Liver (tissue), 9 donors: Measurements from ENCODE around the gene LILRA6. TPM values are rescaled to one million over a fixed set of nuclear protein-coding genes. Genes with fewer than 3 reads are reported as not detected.
"Not testable (repeated sequence)": the region's sequence is repeated elsewhere in the genome, so short reads cannot be mapped to it uniquely, and the experiment has no call there.

Source experiments
- DNase-seq: peaks from one replicate; pipeline ENCODE4 v3.0.0-alpha.2; 2017; ENCODE audit warnings: low spot score
- H3K27ac ChIP-seq, 2 donors: one replicate each; pipeline ENCODE4 v1.7.0; 2013; ENCODE audit warnings: inconsistent platforms in 2 of 2, low read length in 2 of 2, control low read depth in 1 of 2, low read depth in 1 of 2, mild to moderate bottlenecking in 1 of 2
- H3K27me3 ChIP-seq, 4 donors: one replicate each; pipeline versions ENCODE4 v1.6.1 to v1.7.0; 2013; ENCODE audit warnings: low read length in 3 of 4, inconsistent platforms in 1 of 4, mild to moderate bottlenecking in 1 of 4, moderate library complexity in 1 of 4; ENCODE audit not compliant: control insufficient read depth in 4 of 4, insufficient read depth in 4 of 4
- H3K36me3 ChIP-seq, 4 donors: one replicate each; pipeline versions ENCODE4 v1.6.1 to v1.7.0; 2013; ENCODE audit warnings: low read length in 3 of 4, mild to moderate bottlenecking in 3 of 4, low read depth in 1 of 4, moderate library complexity in 1 of 4; ENCODE audit not compliant: control insufficient read depth in 4 of 4, insufficient read depth in 3 of 4
- H3K4me1 ChIP-seq, 4 donors: one replicate each; pipeline versions ENCODE4 v1.6.1 to v1.7.0; 2013; ENCODE audit warnings: low read length in 3 of 4, mild to moderate bottlenecking in 3 of 4, moderate library complexity in 1 of 4; ENCODE audit not compliant: control insufficient read depth in 4 of 4, insufficient read depth in 4 of 4
- H3K4me3 ChIP-seq, 3 donors: one replicate each; pipeline versions ENCODE4 v1.6.1 to v1.7.0; 2013; ENCODE audit warnings: low read length in 3 of 3, control low read depth in 1 of 3, low read depth in 1 of 3, mild to moderate bottlenecking in 1 of 3
- H3K9ac ChIP-seq, 2 donors: one replicate each; pipeline ENCODE4 v1.7.0; 2013; ENCODE audit warnings: low read length in 2 of 2, mild to moderate bottlenecking in 2 of 2, moderate library complexity in 2 of 2, control low read depth in 1 of 2, low read depth in 1 of 2
- H3K9me3 ChIP-seq, 4 donors: one replicate each; pipeline versions ENCODE4 v1.6.1 to v1.7.0; 2013; ENCODE audit warnings: low read length in 3 of 4; ENCODE audit not compliant: control insufficient read depth in 4 of 4
- GABPA ChIP-seq, 2 donors: IDR thresholded peaks in 1 of 2; conservative IDR thresholded peaks in 1 of 2; 2 replicates each; pipeline ENCODE4 v1.6.1; 2016; ENCODE audit warnings: antibody characterized with exemption in 2 of 2, mild to moderate bottlenecking in 1 of 2, moderate library complexity in 1 of 2
- HNF4A ChIP-seq, 2 donors: conservative IDR thresholded peaks; 2 replicates each; pipeline ENCODE4 v1.6.1; 2016; ENCODE audit warnings: antibody characterized with exemption in 2 of 2, mild to moderate bottlenecking in 2 of 2
- JUND ChIP-seq, 2 donors: IDR thresholded peaks; 2 replicates each; pipeline ENCODE4 v1.6.1; 2016; ENCODE audit warnings: antibody characterized with exemption in 2 of 2
- YY1 ChIP-seq: IDR thresholded peaks from 2 replicates; pipeline ENCODE4 v1.6.1; 2016; ENCODE audit warnings: antibody characterized with exemption, mild to moderate bottlenecking
- WGBS: extraction: QIAGEN DNeasy Blood & Tissue Kit; methylation state at CpG from one replicate; pipeline ENCODE4 v1.1.7; 2013; 5-methylcytosine and 5-hydroxymethylcytosine counted together
- polyA plus RNA-seq, 2 donors: library from polyadenylated mRNA; stranded (reverse) in 1 of 2; unstranded in 1 of 2; fragments of 200-250 nt in 1 of 2; fragments of >200 nt in 1 of 2; fragmentation: Nextera tagmentation in 1 of 2; extraction: Ambion mirVana in 1 of 2; gene quantifications; one replicate each; pipeline versions ENCODE4 v1.2.1 to v1.2.3, GENCODE V29; 2013 to 2015
- total RNA-seq, 2 donors: library from RNA; depleted of rRNA; stranded (reverse); fragments of >200 nt; gene quantifications; one replicate each; pipeline ENCODE4 v1.2.3, GENCODE V29; 2014
- TF ChIP-seq, protein P1 (sequence below): IDR thresholded peaks from 2 replicates; pipeline ENCODE4 v1.6.1; 2016; ENCODE audit warnings: antibody characterized with exemption, mild to moderate bottlenecking
- TF ChIP-seq, protein P2 (sequence below): IDR thresholded peaks from 2 replicates; pipeline ENCODE4 v1.6.1; 2016; ENCODE audit warnings: antibody characterized with exemption
- donor health status: healthy.
- donor health status: healthy.
- donor health status: healthy.
- donor health status: healthy.
- donor health status: healthy.

The LILRA6 gene
- total and polyA plus RNA-seq, 4 donors = 1.0 to 2.8 (median 1.7) TPM

DNA sequence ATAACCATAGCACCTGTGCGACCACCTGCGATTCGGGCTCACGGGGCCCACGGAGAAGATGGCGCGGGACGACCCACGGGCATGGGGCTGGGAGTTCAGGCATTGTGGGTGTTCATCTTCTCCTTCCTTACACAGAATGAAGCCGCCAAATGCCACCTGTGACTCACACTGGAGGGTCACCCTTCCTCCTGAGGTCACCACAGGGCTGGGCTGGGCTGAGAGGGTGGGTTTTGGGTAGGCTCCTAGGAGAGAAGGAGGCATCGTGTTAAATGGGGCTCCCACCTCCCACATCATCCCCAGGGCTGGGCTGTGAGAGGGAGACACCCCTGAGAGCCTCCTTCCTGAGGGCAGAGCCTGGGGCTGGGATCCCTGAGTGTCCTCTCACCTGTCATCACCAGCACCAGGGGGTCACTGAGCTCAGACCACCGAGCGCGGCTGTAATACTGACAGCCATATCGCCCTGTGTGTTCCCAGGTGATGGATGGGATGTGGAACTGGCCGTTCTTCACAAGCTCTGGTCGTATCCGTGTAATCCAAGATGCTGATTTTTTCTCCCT, 36.9 kb upstream of the LILRA6 start:
- no peak for DNase-seq
- 77% methylated on average over 18 of the region's 18 CpGs for WGBS
- H3K27me3 ChIP-seq = no peaks in the 10 kb centered on the region
- H3K4me1 ChIP-seq = no peaks in the 10 kb centered on the region
- peak overlapping the region in 1 of 2 donors; percentile 46 for H3K27ac ChIP-seq
- TF ChIP-seq JUND (IDR thresholded peaks at IDR 0.05) (no peak), GABPA (IDR thresholded peaks at IDR 0.05 in 1 of 2, conservative IDR thresholded peaks at IDR 0.05 in 1 of 2) (no peak), YY1 (no peak), HNF4A (conservative IDR thresholded peaks at IDR 0.05) (no peak)
- TF ChIP-seq, protein P1, sequence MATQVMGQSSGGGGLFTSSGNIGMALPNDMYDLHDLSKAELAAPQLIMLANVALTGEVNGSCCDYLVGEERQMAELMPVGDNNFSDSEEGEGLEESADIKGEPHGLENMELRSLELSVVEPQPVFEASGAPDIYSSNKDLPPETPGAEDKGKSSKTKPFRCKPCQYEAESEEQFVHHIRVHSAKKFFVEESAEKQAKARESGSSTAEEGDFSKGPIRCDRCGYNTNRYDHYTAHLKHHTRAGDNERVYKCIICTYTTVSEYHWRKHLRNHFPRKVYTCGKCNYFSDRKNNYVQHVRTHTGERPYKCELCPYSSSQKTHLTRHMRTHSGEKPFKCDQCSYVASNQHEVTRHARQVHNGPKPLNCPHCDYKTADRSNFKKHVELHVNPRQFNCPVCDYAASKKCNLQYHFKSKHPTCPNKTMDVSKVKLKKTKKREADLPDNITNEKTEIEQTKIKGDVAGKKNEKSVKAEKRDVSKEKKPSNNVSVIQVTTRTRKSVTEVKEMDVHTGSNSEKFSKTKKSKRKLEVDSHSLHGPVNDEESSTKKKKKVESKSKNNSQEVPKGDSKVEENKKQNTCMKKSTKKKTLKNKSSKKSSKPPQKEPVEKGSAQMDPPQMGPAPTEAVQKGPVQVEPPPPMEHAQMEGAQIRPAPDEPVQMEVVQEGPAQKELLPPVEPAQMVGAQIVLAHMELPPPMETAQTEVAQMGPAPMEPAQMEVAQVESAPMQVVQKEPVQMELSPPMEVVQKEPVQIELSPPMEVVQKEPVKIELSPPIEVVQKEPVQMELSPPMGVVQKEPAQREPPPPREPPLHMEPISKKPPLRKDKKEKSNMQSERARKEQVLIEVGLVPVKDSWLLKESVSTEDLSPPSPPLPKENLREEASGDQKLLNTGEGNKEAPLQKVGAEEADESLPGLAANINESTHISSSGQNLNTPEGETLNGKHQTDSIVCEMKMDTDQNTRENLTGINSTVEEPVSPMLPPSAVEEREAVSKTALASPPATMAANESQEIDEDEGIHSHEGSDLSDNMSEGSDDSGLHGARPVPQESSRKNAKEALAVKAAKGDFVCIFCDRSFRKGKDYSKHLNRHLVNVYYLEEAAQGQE = no peak
- TF ChIP-seq, protein P2, sequence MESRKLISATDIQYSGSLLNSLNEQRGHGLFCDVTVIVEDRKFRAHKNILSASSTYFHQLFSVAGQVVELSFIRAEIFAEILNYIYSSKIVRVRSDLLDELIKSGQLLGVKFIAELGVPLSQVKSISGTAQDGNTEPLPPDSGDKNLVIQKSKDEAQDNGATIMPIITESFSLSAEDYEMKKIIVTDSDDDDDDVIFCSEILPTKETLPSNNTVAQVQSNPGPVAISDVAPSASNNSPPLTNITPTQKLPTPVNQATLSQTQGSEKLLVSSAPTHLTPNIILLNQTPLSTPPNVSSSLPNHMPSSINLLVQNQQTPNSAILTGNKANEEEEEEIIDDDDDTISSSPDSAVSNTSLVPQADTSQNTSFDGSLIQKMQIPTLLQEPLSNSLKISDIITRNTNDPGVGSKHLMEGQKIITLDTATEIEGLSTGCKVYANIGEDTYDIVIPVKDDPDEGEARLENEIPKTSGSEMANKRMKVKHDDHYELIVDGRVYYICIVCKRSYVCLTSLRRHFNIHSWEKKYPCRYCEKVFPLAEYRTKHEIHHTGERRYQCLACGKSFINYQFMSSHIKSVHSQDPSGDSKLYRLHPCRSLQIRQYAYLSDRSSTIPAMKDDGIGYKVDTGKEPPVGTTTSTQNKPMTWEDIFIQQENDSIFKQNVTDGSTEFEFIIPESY = no peak
- no peak overlapping the region for H3K9ac ChIP-seq
- H3K4me3 ChIP-seq = no peak overlapping the region
- no peaks in the 10 kb centered on the region for H3K36me3 ChIP-seq
- no peaks in the 10 kb centered on the region for H3K9me3 ChIP-seq

DNA sequence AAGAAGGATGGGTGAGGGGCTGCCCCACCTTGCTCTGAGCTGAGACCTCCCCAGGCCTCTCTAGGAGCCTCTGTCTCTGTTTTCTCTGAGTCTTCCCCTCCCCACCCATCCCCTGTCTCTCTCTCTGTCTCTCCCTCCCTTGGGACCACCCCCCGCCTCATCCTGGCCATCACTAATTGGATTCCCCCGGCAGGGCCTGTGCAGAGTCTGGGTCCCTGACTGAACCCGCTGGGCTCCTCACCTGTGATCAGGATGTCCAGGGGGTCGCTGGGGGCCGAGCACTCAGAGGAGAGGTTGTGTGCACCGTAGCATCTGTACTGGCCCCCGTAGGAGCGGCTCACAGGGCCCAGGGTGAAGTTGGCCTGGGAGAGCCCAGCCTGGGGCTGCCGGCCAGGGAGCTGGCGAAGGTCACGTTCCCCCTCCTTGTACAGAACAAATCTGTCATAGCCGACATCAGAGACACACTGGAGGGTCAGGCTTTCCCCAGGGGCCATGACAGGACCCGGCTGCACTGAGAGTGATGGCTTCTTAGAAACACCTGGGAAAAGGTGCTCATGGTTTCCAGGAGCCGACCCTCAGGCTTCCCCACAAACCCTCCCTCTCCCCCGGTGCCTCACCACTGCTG, 36.1 kb upstream of the LILRA6 start:
- H3K27ac ChIP-seq, DNase-seq, H3K36me3 ChIP-seq, H3K4me3 ChIP-seq, H3K4me1 ChIP-seq, H3K9me3 ChIP-seq, H3K27me3 ChIP-seq, H3K9ac ChIP-seq: not testable (repeated sequence)
- 70% methylated on average over 14 of the region's 15 CpGs for WGBS

DNA sequence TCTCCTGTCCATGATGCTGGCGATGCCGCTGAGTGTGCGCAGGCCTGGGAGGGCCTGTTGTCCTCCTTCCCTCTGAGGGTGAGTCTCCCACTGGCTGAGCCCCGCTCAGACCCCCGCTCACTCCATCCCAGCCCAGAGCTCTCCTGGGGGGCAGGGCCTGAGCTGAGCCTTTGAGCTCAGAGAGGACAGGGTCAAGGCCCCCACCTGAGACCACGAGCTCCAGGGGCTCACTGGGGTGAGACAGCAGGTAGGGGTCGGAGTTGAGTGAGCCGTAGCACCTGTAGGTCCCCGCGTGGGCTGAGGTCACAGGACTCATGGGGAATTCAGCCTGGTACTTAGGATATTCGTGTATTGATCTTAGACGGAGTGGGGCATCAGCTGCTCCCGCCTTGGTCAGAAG, 35.5 kb upstream of the LILRA6 start:
- 70% methylated on average over 13 of the region's 13 CpGs for WGBS
- H3K9ac ChIP-seq, H3K27me3 ChIP-seq, H3K4me1 ChIP-seq, H3K9me3 ChIP-seq, H3K27ac ChIP-seq, H3K4me3 ChIP-seq, DNase-seq, H3K36me3 ChIP-seq: not testable (repeated sequence)

DNA sequence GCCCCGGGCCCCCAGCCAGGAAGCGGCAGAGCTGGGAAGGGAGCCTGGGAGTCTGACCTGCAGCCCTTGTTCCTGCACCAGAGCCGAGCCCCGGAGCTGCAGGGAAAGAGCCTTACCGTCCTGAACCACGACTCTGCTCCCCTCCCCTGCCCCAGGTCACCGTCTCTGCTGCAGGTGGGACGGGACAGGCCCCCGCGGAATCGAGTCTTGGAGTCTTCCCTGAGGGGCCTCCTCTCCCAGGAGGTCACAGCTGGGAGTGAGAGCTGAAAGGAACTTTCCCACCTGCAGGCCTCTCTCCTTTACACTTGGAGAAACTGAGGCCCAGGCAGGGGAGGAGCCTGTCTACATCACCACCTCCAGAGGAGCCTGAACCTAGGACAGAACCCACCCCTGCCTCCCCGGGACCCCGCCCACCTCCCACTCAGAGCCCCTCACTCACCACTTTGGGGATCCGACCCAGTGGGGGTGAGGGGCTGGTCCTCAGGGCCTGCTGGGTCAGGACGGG, 34.6 kb upstream of the LILRA6 start:
- WGBS = 63% methylated on average over 15 of the region's 15 CpGs
- not testable (repeated sequence) for H3K9me3 ChIP-seq, H3K27me3 ChIP-seq, H3K9ac ChIP-seq, H3K4me3 ChIP-seq, H3K4me1 ChIP-seq, H3K36me3 ChIP-seq, H3K27ac ChIP-seq, DNase-seq
